Chondrocyte (in vitro differentiated cells): ENCODE measurements around the gene SYNPR. TPM values are rescaled to one million over a fixed set of nuclear protein-coding genes. Genes with fewer than 3 reads are reported as not detected.

Source experiments
- DNase-seq: peaks from one replicate; pipeline ENCODE4 v3.0.0; 2021; ENCODE audit warnings: mixed read lengths, low spot score
- H3K27ac Mint-ChIP-seq: one replicate; pipeline ENCODE4 v1.8.0; 2021; ENCODE audit warnings: mild to moderate bottlenecking, moderate library complexity, mixed read lengths; ENCODE audit not compliant: unreplicated experiment
- H3K27me3 Mint-ChIP-seq: 2 replicates; pipeline ENCODE4 v1.8.0; 2021; ENCODE audit warnings: low read depth, mixed read lengths
- H3K36me3 Mint-ChIP-seq: 2 replicates; pipeline ENCODE4 v1.8.0; 2021; ENCODE audit warnings: low read depth, mixed read lengths
- H3K4me1 Mint-ChIP-seq: 2 replicates; pipeline ENCODE4 v1.8.0; 2021; ENCODE audit warnings: low read depth, mild to moderate bottlenecking, mixed read lengths
- H3K4me3 Mint-ChIP-seq: one replicate; pipeline ENCODE4 v1.8.0; 2021; ENCODE audit warnings: mild to moderate bottlenecking, moderate library complexity, mixed read lengths; ENCODE audit not compliant: unreplicated experiment
- H3K9me3 Mint-ChIP-seq: 2 replicates; pipeline ENCODE4 v1.8.0; 2021; ENCODE audit warnings: low read depth, mixed read lengths
- long read RNA-seq: library from polyadenylated mRNA; stranded (forward); transcript quantifications from one replicate; pipeline ENCODE4 v2.0.0, GENCODE V29; 2021
- total RNA-seq: library from RNA; stranded (reverse); gene quantifications from 3 replicates; pipeline ENCODE4 v1.2.1, GENCODE V29; 2021
- TF ChIP-seq, protein P1 (sequence below): fragments of 200-600 bp; sonication (generic); IDR thresholded peaks from 2 replicates; pipeline ENCODE4 v1.5.0; 2021; ENCODE audit warnings: antibody characterized with exemption, mild to moderate bottlenecking, moderate library complexity

Gene SYNPR
- not detected in 3 replicates for total RNA-seq
- long read RNA-seq: 0 reads

DNA sequence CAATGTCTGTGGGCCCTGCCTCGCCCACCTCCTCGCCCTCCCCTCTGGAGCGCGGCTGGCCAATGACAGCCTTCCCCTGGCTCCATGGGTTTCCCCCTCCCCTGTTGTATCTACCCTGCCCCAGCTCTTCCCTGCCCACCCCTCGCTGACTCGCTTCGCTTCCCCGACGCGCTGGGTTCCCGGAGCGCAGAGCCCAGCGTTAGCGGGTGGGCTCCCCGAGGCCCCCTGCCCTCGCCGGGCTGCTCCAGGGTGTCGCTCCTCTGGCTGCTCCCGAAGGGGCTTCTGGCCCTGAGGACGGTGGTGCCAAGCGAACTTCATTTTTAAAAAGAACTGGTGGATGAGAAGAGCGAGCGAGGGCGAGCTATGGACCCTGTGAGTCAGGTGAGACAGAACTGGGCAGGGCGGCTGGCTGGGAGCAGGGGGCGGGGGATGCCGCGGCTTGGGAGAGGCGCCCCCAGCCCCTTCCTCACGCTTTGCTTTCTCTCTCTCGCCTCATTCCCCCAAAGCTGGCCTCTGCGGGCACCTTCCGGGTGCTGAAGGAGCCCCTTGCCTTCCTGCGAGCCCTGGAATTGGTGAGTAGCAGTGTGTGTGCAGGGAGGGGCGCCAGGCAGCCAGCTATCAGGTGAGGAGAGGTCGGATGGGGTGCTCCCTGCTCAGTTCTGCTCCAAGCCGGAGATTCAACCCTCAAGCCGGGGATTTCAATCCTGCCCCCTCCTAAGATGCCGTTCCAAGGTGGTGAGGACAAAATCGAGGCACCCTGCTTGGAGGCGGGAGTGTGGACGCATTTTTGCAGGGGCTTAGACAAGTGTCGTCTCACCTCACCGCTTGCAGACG lies at the start of gene SYNPR:
SYNPR (plus strand) TSS at position 138 of the 834 bp plus-strand sequence.
- Mint-ChIP-seq H3K9me3 (no peaks in the 10 kb centered on the region), H3K27ac (no peak within 1 kb of the TSS), H3K36me3 (no peaks in the 10 kb centered on the region), H3K27me3 (peaks cover 41% of the 10 kb centered on the region), H3K4me3 (no peak within 1 kb of the TSS), H3K4me1 (peaks cover 3% of the 10 kb centered on the region)
- TF ChIP-seq, protein P1, sequence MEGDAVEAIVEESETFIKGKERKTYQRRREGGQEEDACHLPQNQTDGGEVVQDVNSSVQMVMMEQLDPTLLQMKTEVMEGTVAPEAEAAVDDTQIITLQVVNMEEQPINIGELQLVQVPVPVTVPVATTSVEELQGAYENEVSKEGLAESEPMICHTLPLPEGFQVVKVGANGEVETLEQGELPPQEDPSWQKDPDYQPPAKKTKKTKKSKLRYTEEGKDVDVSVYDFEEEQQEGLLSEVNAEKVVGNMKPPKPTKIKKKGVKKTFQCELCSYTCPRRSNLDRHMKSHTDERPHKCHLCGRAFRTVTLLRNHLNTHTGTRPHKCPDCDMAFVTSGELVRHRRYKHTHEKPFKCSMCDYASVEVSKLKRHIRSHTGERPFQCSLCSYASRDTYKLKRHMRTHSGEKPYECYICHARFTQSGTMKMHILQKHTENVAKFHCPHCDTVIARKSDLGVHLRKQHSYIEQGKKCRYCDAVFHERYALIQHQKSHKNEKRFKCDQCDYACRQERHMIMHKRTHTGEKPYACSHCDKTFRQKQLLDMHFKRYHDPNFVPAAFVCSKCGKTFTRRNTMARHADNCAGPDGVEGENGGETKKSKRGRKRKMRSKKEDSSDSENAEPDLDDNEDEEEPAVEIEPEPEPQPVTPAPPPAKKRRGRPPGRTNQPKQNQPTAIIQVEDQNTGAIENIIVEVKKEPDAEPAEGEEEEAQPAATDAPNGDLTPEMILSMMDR: no peak
- peak; percentile 69 for DNase-seq

DNA sequence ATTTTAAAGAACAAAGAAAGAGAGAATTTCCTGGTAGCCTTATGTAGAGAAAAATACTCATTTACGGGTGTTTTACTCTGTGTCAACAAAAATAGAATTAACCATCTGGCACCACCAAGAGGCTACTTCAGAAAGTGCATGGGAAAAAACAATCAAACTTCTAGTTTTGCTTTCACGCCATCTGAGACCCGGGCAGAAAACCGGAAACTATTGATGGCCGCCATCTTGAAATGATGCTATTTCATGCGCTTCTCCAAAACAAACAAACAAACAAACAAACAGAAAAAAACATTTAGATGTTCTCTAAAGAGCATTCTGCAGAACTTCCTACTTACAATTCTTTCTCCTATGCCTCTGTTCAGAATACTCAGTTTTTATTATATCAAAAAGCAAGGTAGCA lies 49.4 kb upstream of the SYNPR start:
- TF ChIP-seq, protein P1: peak; percentile 80
- H3K4me3 Mint-ChIP-seq: no peak overlapping the region
- no peaks in the 10 kb centered on the region for H3K9me3 Mint-ChIP-seq
- DNase-seq: no peak
- peaks cover 5% of the 10 kb centered on the region for H3K4me1 Mint-ChIP-seq
- no peak overlapping the region for H3K27ac Mint-ChIP-seq
- H3K36me3 Mint-ChIP-seq: no peaks in the 10 kb centered on the region
- peaks cover 8% of the 10 kb centered on the region for H3K27me3 Mint-ChIP-seq

DNA sequence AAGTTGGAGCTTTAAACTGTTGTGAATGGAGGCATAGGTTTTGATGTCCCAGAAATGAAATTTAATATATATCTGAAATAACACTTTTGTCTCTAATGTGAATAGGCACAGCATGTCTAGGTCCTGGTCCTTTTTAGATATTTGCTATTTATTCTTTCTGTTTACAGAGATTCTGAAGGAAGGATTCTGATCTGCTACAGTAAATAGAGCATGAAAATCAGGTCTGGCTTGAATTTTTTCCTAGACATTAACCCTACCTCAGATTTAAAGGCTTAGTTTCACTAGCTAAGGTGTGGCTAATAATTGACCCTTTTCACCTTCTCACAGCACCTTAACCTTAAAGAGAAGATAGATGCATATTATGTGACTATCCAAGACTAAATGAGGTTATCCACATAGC lies 48.0 kb upstream of the SYNPR start:
- H3K4me1 Mint-ChIP-seq: peaks cover 5% of the 10 kb centered on the region
- no peaks in the 10 kb centered on the region for H3K9me3 Mint-ChIP-seq
- H3K4me3 Mint-ChIP-seq: no peak overlapping the region
- TF ChIP-seq, protein P1: no peak
- peaks cover 12% of the 10 kb centered on the region for H3K27me3 Mint-ChIP-seq
- H3K36me3 Mint-ChIP-seq: no peaks in the 10 kb centered on the region
- H3K27ac Mint-ChIP-seq: no peak overlapping the region
- DNase-seq: no peak

DNA sequence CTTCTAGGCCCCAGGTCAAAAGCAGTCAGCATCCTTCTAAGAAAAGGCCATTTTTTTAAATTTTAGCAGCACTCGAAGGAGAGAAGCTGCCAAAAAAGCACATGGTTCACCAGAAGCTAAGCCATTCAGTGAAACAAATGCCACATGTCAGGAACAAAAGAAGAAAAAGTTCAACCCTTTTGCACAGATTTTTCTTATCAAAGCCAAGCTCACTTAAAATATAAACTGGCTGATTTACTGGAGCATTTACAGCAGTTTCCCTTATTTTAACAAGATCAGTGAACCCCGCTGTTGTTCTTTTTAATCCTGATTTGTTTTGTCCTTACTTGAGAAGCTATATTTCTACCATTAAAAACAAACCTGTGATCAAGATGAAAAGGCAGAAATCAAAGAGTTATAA lies 46.5 kb upstream of the SYNPR start:
- Mint-ChIP-seq H3K4me1 (peaks cover 5% of the 10 kb centered on the region), H3K4me3 (no peak overlapping the region), H3K27me3 (peaks cover 5% of the 10 kb centered on the region), H3K27ac (no peak overlapping the region), H3K9me3 (no peaks in the 10 kb centered on the region), H3K36me3 (no peaks in the 10 kb centered on the region)
- TF ChIP-seq, protein P1: no peak
- no peak for DNase-seq

DNA sequence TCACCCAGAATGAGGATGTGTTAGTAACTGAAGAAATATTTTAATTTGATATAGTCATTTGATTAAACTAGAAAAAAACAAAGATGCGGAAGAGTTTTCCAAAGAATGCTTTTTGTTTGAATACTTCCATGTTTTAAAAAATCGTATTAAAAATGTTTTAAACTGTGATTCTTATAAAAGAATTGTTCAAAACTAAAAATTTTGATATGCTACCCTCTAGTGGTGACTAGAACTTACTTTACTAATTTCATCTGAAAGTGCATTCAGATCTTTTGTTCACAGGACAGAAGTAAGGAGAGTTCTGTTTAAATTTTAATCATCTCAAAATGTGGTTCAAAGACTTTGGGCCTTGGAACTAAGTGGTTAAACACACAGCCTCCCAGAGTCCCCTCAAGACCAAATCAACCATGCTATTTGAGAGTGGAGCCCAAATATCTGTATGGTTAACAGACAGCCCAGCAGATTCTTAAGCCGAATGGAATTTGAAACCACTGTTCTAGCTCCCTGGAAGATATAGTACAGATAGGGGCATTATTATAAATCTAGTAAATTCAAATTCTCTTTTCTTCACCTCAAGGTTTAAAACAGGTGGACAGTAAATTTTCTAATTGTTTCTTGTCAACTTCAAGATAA lies 45.2 kb upstream of the SYNPR start:
- Mint-ChIP-seq H3K36me3 (no peaks in the 10 kb centered on the region), H3K9me3 (no peaks in the 10 kb centered on the region), H3K27ac (no peak overlapping the region), H3K4me1 (peaks cover 5% of the 10 kb centered on the region), H3K27me3 (peaks cover 12% of the 10 kb centered on the region), H3K4me3 (no peak overlapping the region)
- TF ChIP-seq, protein P1: peak; percentile 81
- no peak for DNase-seq
